Endothelial cell of umbilical vein (primary cell): ENCODE results near the gene IGFBPL1. TPM values are rescaled to one million over a fixed set of nuclear protein-coding genes. Genes with fewer than 3 reads are reported as not detected.

Experiments used
- BruUV-seq: library from RNA; stranded (reverse); fragments of 400-500 nt; replicated peaks from 2 replicates; lab custom pipeline; 2021; lab: Mats Ljungman, UMichigan
- CTCF ChIA-PET: fragments of 300-600, 350-600 bp; sonication (Branson Sonifier 250); formaldehyde crosslinking; loops from one replicate; lab custom pipeline; 2021; ENCODE audit warnings: antibody characterized with exemption, inconsistent platforms; lab: Charles Lee
- POLR2A ChIA-PET: fragments of 300-600, 350-600 bp; sonication (Branson Sonifier 250); formaldehyde crosslinking; loops from one replicate; lab custom pipeline; 2021; ENCODE audit warnings: antibody characterized with exemption, inconsistent platforms; lab: Charles Lee
- DNase-seq: peaks from one replicate; pipeline ENCODE4 v3.0.0-alpha.2; 2011; ENCODE audit warnings: low read depth, low spot score
- FAIRE-seq: peaks from 2 replicates; lab custom pipeline; 2011; peaks lifted over from hg19 to GRCh38; lab: Jason Lieb, UNC
- H2AFZ ChIP-seq: 2 replicates; pipeline ENCODE4 v1.6.0; 2012; ENCODE audit warnings: low read depth, low read length, control low read depth, inconsistent platforms
- H3K27ac ChIP-seq: 2 replicates; pipeline ENCODE4 v1.5.1; 2011; ENCODE audit warnings: low read depth, mild to moderate bottlenecking, control low read depth, low read length, moderate library complexity; ENCODE audit not compliant: insufficient read depth
- H3K27me3 ChIP-seq, 2 experiments: 2 replicates each; pipeline versions ENCODE4 v1.6.0 to v1.6.1; 2011; ENCODE audit warnings: low read length in 2 of 2, mixed read lengths in 1 of 2; ENCODE audit not compliant: control insufficient read depth in 2 of 2, insufficient read depth in 2 of 2
- H3K36me3 ChIP-seq, 2 experiments: 2 replicates in 1 of 2; 3 replicates in 1 of 2; pipeline ENCODE4 v1.5.1; 2011; ENCODE audit warnings: low read length in 2 of 2, mild to moderate bottlenecking in 1 of 2, moderate library complexity in 1 of 2; ENCODE audit not compliant: control insufficient read depth in 2 of 2, insufficient read depth in 2 of 2; ENCODE audit errors: extremely low read depth in 1 of 2
- H3K4me1 ChIP-seq: 3 replicates; pipeline ENCODE4 v1.5.1; 2011; ENCODE audit warnings: mild to moderate bottlenecking, low read length; ENCODE audit not compliant: control insufficient read depth, insufficient read depth; ENCODE audit errors: extremely low read depth
- H3K4me2 ChIP-seq: 2 replicates; pipeline ENCODE4 v1.6.1; 2011; ENCODE audit warnings: low read length, control low read depth, mixed read lengths; ENCODE audit not compliant: insufficient read depth
- H3K4me3 ChIP-seq, 3 experiments: fragments of 200-600 bp in 1 of 3; sonication (generic), shearing (Covaris generic) in 1 of 3; replicated peaks in 1 of 3; 2 replicates each; pipeline ENCODE4 v1.5.1; 2011 to 2016; ENCODE audit warnings: control low read depth in 3 of 3, low read length in 3 of 3, mild to moderate bottlenecking in 2 of 3, inconsistent platforms in 1 of 3, low read depth in 1 of 3, moderate library complexity in 1 of 3; ENCODE audit not compliant: insufficient read depth in 1 of 3
- H3K79me2 ChIP-seq: 2 replicates; pipeline ENCODE4 v1.6.0; 2012; ENCODE audit warnings: low read length, inconsistent platforms; ENCODE audit not compliant: control insufficient read depth, insufficient read depth
- H3K9ac ChIP-seq: replicated peaks from 2 replicates; pipeline ENCODE3; 2011; ENCODE audit warnings: low read length, control low read depth; ENCODE audit not compliant: insufficient read depth; ENCODE audit errors: extremely low read depth
- H3K9me1 ChIP-seq: replicated peaks from 3 replicates; pipeline ENCODE4 v1.6.0; 2011; ENCODE audit warnings: mild to moderate bottlenecking, low read length; ENCODE audit not compliant: control insufficient read depth, insufficient read depth; ENCODE audit errors: extremely low read depth
- H3K9me3 ChIP-seq: replicated peaks from 2 replicates; pipeline ENCODE4 v1.5.1; 2012; ENCODE audit warnings: low read length, inconsistent platforms; ENCODE audit not compliant: control insufficient read depth, insufficient read depth
- H4K20me1 ChIP-seq: replicated peaks from 2 replicates; pipeline ENCODE3; 2011; ENCODE audit warnings: mild to moderate bottlenecking, low read length; ENCODE audit not compliant: control insufficient read depth, insufficient read depth; ENCODE audit errors: extremely low read depth
- EZH2 ChIP-seq: IDR thresholded peaks from 2 replicates; pipeline ENCODE4 v1.6.1; 2012; ENCODE audit warnings: borderline replicate concordance, low read depth, mild to moderate bottlenecking, moderate library complexity, low read length, inconsistent platforms; ENCODE audit not compliant: severe bottlenecking
- GATA2 ChIP-seq: IDR thresholded peaks from 2 replicates; pipeline ENCODE4 v1.7.0; 2011; ENCODE audit warnings: low read depth, mild to moderate bottlenecking, moderate library complexity, mixed read lengths, low read length; ENCODE audit not compliant: insufficient read length, insufficient read depth
- JUN ChIP-seq: IDR thresholded peaks from 2 replicates; pipeline ENCODE4 v1.6.1; 2011; ENCODE audit warnings: borderline replicate concordance, low read depth; ENCODE audit not compliant: insufficient read length, insufficient read depth
- MYC ChIP-seq: IDR thresholded peaks from one replicate; pipeline ENCODE4 v1.6.1; 2011; ENCODE audit warnings: mild to moderate bottlenecking, low read depth, low read length
- POLR2A ChIP-seq: IDR thresholded peaks from 2 replicates; pipeline ENCODE4 v1.6.1; 2012; ENCODE audit warnings: low read depth, mild to moderate bottlenecking, control low read depth, low read length
- dilution Hi-C: fragments of 300-500 bp; cut with MboI; formaldehyde crosslinking; loops from one replicate; pipeline ENCODE4 v1.15.0; 2019; ENCODE audit warnings: low sequenced_read_pairs; ENCODE audit not compliant: extremely low pct_ligation_motif_present
- intact Hi-C: fragments of 100-400 bp; cut with micrococcal nuclease; formaldehyde crosslinking; loops from one replicate; pipeline ENCODE4 v1.10.0; 2022
- polyA plus RNA-seq, 4 experiments: library from polyadenylated mRNA; depleted of rRNA in 3 of 4; stranded (reverse) in 3 of 4; unstranded in 1 of 4; fragments of >200 nt; gene quantifications; 2 replicates each; pipeline versions ENCODE4 v1.2.1 to v1.2.3, GENCODE V29; 2011 to 2012; ENCODE audit warnings: missing spikeins in 1 of 4
- total RNA-seq: library from RNA; stranded (reverse); gene quantifications from 2 replicates; pipeline ENCODE4 v1.2.3, GENCODE V29; 2021
- TF ChIP-seq, protein P1 (sequence below), 2 donors: IDR thresholded peaks; 1 replicate in 1 of 2; 2 replicates in 1 of 2; pipeline ENCODE4 v1.5.1; 2011; ENCODE audit warnings: low read length in 2 of 2, mild to moderate bottlenecking in 2 of 2, moderate library complexity in 2 of 2, control low read depth in 1 of 2, inconsistent platforms in 1 of 2, low read depth in 1 of 2; ENCODE audit not compliant: insufficient read depth in 1 of 2; ENCODE audit errors: extremely low read depth in 1 of 2

The IGFBPL1 gene
- total and polyA plus RNA-seq, 2 donors (not counting 3 experiments of a cell fraction or from before 2014, with no cell fraction given) = not detected

DNA sequence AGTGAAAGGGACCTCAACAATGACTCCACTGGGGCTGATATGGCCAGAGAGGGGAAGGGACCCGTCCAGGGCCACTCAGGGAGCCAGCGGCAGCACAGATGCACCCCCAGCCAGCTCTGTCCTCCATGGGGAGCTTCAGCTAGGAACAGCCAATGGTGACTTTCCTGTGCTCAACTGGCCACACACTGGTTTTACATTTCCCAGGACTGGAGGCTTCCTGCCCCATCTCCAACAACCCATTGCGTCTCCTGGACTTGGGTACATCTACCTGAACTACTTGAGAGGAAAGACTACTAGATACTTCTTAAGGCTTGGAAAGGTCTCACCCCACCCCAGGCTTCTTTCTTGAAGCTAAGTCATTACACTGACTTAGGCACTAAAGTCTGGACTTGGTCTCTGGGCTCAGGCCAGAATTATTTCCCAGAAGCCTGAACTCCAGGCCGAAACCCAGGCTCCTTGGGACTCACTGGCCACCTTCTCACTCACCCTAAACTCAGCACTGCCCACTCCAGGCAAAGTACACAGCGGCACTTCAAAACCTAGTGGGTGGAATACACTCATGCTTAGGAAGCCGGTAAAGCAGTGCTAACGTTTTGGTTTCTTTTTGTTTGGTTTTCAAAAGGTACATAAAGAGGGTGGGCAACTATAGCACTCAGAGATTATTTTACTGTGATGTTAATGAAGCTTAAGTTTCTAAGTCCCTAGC lies 1.5 kb downstream of the IGFBPL1 start:
- FAIRE-seq (no peak), DNase-seq (no peak)
- dilution Hi-C loops = no loop called here
- Histone ChIP-seq H3K4me1 (peaks cover 3% of the 10 kb centered on the region), H3K27ac (no peak overlapping the region), H3K36me3 (no peaks in the 10 kb centered on the region), H2AFZ (no peak overlapping the region), H3K4me2 (no peak overlapping the region), H3K4me3 (no peak overlapping the region), H3K27me3 (peaks cover 43 to 44% of the 10 kb centered on the region in 2 experiments), H4K20me1 (no peaks in the 10 kb centered on the region), H3K9me1 (no peaks in the 10 kb centered on the region), H3K79me2 (no peaks in the 10 kb centered on the region), H3K9ac (no peak overlapping the region), H3K9me3 (no peaks in the 10 kb centered on the region)
- intact Hi-C loops = no loop called here
- no TSS peak for BruUV-seq
- ChIA-PET CTCF (interaction anchor here (1.8 kb wide), 1 partner anchor 10 kb away, joined by 6 read pairs; no protein-coding TSS in a partner anchor), POLR2A (no interaction called here)
- no peak for TF ChIP-seq EZH2
- TF ChIP-seq, protein P1, sequence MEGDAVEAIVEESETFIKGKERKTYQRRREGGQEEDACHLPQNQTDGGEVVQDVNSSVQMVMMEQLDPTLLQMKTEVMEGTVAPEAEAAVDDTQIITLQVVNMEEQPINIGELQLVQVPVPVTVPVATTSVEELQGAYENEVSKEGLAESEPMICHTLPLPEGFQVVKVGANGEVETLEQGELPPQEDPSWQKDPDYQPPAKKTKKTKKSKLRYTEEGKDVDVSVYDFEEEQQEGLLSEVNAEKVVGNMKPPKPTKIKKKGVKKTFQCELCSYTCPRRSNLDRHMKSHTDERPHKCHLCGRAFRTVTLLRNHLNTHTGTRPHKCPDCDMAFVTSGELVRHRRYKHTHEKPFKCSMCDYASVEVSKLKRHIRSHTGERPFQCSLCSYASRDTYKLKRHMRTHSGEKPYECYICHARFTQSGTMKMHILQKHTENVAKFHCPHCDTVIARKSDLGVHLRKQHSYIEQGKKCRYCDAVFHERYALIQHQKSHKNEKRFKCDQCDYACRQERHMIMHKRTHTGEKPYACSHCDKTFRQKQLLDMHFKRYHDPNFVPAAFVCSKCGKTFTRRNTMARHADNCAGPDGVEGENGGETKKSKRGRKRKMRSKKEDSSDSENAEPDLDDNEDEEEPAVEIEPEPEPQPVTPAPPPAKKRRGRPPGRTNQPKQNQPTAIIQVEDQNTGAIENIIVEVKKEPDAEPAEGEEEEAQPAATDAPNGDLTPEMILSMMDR (IDR thresholded peaks at IDR 0.05; ENCODE audit: extremely low read depth in 1 of 2, insufficient read depth in 1 of 2, low read depth in 1 of 2, low read length in 2 of 2) = no peak
- TF ChIP-seq JUN = no peak
- no peak for TF ChIP-seq MYC
- no peak for TF ChIP-seq POLR2A
- TF ChIP-seq GATA2 = no peak
